SK-N-SH treated with all-trans-retinoic acid at 6 μM for 48 hours (cell line): Measurements from ENCODE around the gene SUPT3H.

Experiments used
- ATAC-seq: fragments of 200-7000 bp; cut with Tn5 transposase; 3 replicates; pipeline ENCODE4 v1.9.1; 2020; ENCODE audit warnings: mild to moderate bottlenecking, moderate library complexity
- ARNTL ChIP-seq: fragments of 450-650 bp; formaldehyde crosslinking; IDR thresholded peaks from 2 replicates; pipeline ENCODE4 v1.5.0; 2020; ENCODE audit warnings: low read depth, mild to moderate bottlenecking, moderate library complexity, borderline replicate concordance
- BACH2 ChIP-seq: fragments of 250-450 bp; sonication (Bioruptor Pico); IDR thresholded peaks from 2 replicates; pipeline ENCODE4 v1.9.0; 2021; ENCODE audit warnings: mild to moderate bottlenecking, borderline replicate concordance
- CSRNP3 ChIP-seq: fragments of 250-450 bp; sonication (Bioruptor Pico); IDR thresholded peaks from 2 replicates; pipeline ENCODE4 v1.5.1; 2021; ENCODE audit warnings: mild to moderate bottlenecking, moderate library complexity
- ESRRG ChIP-seq: fragments of 250-450 bp; sonication (Bioruptor Pico); IDR thresholded peaks from 2 replicates; pipeline ENCODE4 v1.6.1; 2021; ENCODE audit warnings: mild to moderate bottlenecking
- GLIS3 ChIP-seq: fragments of 250-450 bp; sonication (Bioruptor Pico); IDR thresholded peaks from 2 replicates; pipeline ENCODE4 v1.5.0; 2020; ENCODE audit warnings: mild to moderate bottlenecking, moderate library complexity
- ISL1 ChIP-seq: fragments of 250-450 bp; sonication (Bioruptor Pico); IDR thresholded peaks from 2 replicates; pipeline ENCODE4 v2.1.2; 2022; ENCODE audit warnings: mild to moderate bottlenecking, moderate library complexity
- OSR1 ChIP-seq: fragments of 250-450 bp; sonication (Bioruptor Pico); IDR thresholded peaks from 2 replicates; pipeline ENCODE4 v1.8.0; 2022; ENCODE audit warnings: moderate library complexity, mild to moderate bottlenecking, inconsistent platforms
- PPARA ChIP-seq: fragments of 250-450 bp; sonication (Bioruptor Pico); IDR thresholded peaks from 2 replicates; pipeline ENCODE4 v1.5.0; 2020; ENCODE audit warnings: mild to moderate bottlenecking, borderline replicate concordance
- RARB ChIP-seq: fragments of 250-450 bp; sonication (Bioruptor Pico); IDR thresholded peaks from 2 replicates; pipeline ENCODE4 v1.8.0; 2021; ENCODE audit warnings: mild to moderate bottlenecking, moderate library complexity
- SNAI2 ChIP-seq: fragments of 250-450 bp; sonication (Bioruptor Pico); IDR thresholded peaks from 2 replicates; pipeline ENCODE4 v1.5.0; 2020; ENCODE audit warnings: mild to moderate bottlenecking, moderate library complexity
- TCF4 ChIP-seq: fragments of 250-450 bp; sonication (Bioruptor Pico); IDR thresholded peaks from 2 replicates; pipeline ENCODE4 v1.8.0; 2021; ENCODE audit warnings: mild to moderate bottlenecking, moderate library complexity, borderline replicate concordance
- TOX ChIP-seq: fragments of 250-450 bp; sonication (Bioruptor Pico); IDR thresholded peaks from 2 replicates; pipeline ENCODE4 v1.8.0; 2021; ENCODE audit warnings: mild to moderate bottlenecking, moderate library complexity, borderline replicate concordance
- ZFP3 ChIP-seq: fragments of 250-450 bp; sonication (Bioruptor Pico); IDR thresholded peaks from 2 replicates; pipeline ENCODE4 v1.5.0; 2020; ENCODE audit warnings: mild to moderate bottlenecking, moderate library complexity
- ZFP30 ChIP-seq: fragments of 450-650 bp; formaldehyde crosslinking; IDR thresholded peaks from 2 replicates; pipeline ENCODE4 v1.5.0; 2022; ENCODE audit warnings: mild to moderate bottlenecking, moderate library complexity
- ZNF565 ChIP-seq: fragments of 450-650 bp; formaldehyde crosslinking; conservative IDR thresholded peaks from 2 replicates; pipeline ENCODE4 v1.5.0; 2020; ENCODE audit warnings: low read depth, mild to moderate bottlenecking, moderate library complexity
- ZNF70 ChIP-seq: fragments of 450-650 bp; formaldehyde crosslinking; IDR thresholded peaks from 2 replicates; pipeline ENCODE4 v1.5.0; 2020; ENCODE audit warnings: mild to moderate bottlenecking, moderate library complexity
- ZNF8 ChIP-seq: fragments of 450-650 bp; formaldehyde crosslinking; IDR thresholded peaks from 2 replicates; pipeline ENCODE4 v1.5.0; 2020; ENCODE audit warnings: mild to moderate bottlenecking, moderate library complexity
- TF ChIP-seq, protein P1 (sequence below): fragments of 250-450 bp; sonication (Bioruptor Pico); IDR thresholded peaks from 2 replicates; pipeline ENCODE4 v1.8.0; 2020; ENCODE audit warnings: mild to moderate bottlenecking, moderate library complexity, borderline replicate concordance
- TF ChIP-seq, protein P2 (sequence below): fragments of 250-450 bp; sonication (Bioruptor Pico); IDR thresholded peaks from 2 replicates; pipeline ENCODE4 v1.5.1; 2020; ENCODE audit warnings: low read depth, mild to moderate bottlenecking, moderate library complexity
- TF ChIP-seq, protein P3 (sequence below): fragments of 250-450 bp; sonication (Bioruptor Pico); IDR thresholded peaks from 2 replicates; pipeline ENCODE4 v1.5.0; 2020; ENCODE audit warnings: mild to moderate bottlenecking, moderate library complexity
- TF ChIP-seq, protein P4 (sequence below): fragments of 250-450 bp; sonication (Bioruptor Pico); IDR thresholded peaks from 2 replicates; pipeline ENCODE4 v1.8.0; 2021; ENCODE audit warnings: low read depth, mild to moderate bottlenecking, moderate library complexity, borderline replicate concordance

Gene SUPT3H

DNA sequence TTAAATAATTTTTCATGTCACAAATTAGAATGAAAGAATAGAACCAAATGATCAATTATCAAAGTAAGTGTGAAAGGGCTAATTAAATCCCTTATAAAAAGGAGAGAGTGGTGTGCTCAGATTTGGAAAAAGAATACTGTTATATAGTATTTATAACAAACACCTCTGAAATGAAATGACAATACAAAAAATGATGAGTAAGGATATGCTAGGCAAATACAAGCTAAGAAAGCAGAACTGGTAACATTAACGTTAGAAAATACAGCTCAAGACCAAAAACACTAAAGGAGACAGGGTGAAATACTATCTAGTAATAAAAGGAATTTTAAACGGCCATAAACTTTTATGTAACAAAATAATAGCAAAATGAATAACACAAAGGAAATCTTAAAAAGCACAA lies 373.8 kb downstream of the SUPT3H start:
- TF ChIP-seq TOX (CRISPR knock-in tag) (no peak), GLIS3 (no peak), PPARA (CRISPR knock-in tag) (no peak), ESRRG (CRISPR knock-in tag) (no peak), BACH2 (CRISPR knock-in tag) (no peak), RARB (CRISPR knock-in tag) (no peak)
- TF ChIP-seq, protein P1, sequence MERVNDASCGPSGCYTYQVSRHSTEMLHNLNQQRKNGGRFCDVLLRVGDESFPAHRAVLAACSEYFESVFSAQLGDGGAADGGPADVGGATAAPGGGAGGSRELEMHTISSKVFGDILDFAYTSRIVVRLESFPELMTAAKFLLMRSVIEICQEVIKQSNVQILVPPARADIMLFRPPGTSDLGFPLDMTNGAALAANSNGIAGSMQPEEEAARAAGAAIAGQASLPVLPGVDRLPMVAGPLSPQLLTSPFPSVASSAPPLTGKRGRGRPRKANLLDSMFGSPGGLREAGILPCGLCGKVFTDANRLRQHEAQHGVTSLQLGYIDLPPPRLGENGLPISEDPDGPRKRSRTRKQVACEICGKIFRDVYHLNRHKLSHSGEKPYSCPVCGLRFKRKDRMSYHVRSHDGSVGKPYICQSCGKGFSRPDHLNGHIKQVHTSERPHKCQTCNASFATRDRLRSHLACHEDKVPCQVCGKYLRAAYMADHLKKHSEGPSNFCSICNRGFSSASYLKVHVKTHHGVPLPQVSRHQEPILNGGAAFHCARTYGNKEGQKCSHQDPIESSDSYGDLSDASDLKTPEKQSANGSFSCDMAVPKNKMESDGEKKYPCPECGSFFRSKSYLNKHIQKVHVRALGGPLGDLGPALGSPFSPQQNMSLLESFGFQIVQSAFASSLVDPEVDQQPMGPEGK (CRISPR knock-in tag): no peak
- no peak for ATAC-seq

DNA sequence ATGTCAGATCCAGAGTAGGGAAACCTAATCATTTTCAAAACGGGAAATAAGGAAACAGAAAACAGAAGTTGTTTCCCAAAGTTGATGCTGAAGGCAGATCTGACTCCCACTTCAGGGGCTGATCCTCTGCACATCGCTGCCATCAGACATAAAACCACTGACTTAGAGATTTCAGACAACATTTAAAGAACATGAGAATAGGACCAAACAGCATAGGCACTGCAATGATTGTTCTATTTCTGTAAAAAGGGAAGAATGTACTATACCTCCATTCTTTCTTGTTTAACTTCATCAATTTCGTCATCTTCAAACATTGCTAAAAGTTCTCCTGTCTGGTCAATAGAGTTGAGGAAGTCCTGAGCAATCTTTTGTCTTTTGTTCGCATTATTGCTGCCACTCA lies 374.3 kb downstream of the SUPT3H start:
- no peak for TF ChIP-seq SNAI2 (CRISPR knock-in tag)
- TF ChIP-seq TOX (CRISPR knock-in tag): no peak
- TF ChIP-seq, protein P2, sequence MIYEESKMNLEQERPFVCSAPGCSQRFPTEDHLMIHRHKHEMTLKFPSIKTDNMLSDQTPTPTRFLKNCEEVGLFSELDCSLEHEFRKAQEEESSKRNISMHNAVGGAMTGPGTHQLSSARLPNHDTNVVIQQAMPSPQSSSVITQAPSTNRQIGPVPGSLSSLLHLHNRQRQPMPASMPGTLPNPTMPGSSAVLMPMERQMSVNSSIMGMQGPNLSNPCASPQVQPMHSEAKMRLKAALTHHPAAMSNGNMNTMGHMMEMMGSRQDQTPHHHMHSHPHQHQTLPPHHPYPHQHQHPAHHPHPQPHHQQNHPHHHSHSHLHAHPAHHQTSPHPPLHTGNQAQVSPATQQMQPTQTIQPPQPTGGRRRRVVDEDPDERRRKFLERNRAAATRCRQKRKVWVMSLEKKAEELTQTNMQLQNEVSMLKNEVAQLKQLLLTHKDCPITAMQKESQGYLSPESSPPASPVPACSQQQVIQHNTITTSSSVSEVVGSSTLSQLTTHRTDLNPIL (CRISPR knock-in tag): no peak
- no peak for TF ChIP-seq ARNTL (CRISPR knock-in tag)
- no peak for TF ChIP-seq ZNF8 (CRISPR knock-in tag)
- TF ChIP-seq ZFP30: no peak
- no peak for TF ChIP-seq PPARA (CRISPR knock-in tag)
- TF ChIP-seq ZFP3 (CRISPR knock-in tag): no peak
- TF ChIP-seq OSR1 (CRISPR knock-in tag): no peak
- TF ChIP-seq, protein P3, sequence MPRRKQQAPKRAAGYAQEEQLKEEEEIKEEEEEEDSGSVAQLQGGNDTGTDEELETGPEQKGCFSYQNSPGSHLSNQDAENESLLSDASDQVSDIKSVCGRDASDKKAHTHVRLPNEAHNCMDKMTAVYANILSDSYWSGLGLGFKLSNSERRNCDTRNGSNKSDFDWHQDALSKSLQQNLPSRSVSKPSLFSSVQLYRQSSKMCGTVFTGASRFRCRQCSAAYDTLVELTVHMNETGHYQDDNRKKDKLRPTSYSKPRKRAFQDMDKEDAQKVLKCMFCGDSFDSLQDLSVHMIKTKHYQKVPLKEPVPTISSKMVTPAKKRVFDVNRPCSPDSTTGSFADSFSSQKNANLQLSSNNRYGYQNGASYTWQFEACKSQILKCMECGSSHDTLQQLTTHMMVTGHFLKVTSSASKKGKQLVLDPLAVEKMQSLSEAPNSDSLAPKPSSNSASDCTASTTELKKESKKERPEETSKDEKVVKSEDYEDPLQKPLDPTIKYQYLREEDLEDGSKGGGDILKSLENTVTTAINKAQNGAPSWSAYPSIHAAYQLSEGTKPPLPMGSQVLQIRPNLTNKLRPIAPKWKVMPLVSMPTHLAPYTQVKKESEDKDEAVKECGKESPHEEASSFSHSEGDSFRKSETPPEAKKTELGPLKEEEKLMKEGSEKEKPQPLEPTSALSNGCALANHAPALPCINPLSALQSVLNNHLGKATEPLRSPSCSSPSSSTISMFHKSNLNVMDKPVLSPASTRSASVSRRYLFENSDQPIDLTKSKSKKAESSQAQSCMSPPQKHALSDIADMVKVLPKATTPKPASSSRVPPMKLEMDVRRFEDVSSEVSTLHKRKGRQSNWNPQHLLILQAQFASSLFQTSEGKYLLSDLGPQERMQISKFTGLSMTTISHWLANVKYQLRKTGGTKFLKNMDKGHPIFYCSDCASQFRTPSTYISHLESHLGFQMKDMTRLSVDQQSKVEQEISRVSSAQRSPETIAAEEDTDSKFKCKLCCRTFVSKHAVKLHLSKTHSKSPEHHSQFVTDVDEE (CRISPR knock-in tag): no peak
- no peak for ATAC-seq

- ATAC-seq: no peak
- no peak for TF ChIP-seq TOX (CRISPR knock-in tag)
- TF ChIP-seq ZNF70: no peak
- TF ChIP-seq, protein P3 (CRISPR knock-in tag): no peak
- no peak for TF ChIP-seq SNAI2 (CRISPR knock-in tag)
- TF ChIP-seq ESRRG (CRISPR knock-in tag): no peak
- TF ChIP-seq, protein P4, sequence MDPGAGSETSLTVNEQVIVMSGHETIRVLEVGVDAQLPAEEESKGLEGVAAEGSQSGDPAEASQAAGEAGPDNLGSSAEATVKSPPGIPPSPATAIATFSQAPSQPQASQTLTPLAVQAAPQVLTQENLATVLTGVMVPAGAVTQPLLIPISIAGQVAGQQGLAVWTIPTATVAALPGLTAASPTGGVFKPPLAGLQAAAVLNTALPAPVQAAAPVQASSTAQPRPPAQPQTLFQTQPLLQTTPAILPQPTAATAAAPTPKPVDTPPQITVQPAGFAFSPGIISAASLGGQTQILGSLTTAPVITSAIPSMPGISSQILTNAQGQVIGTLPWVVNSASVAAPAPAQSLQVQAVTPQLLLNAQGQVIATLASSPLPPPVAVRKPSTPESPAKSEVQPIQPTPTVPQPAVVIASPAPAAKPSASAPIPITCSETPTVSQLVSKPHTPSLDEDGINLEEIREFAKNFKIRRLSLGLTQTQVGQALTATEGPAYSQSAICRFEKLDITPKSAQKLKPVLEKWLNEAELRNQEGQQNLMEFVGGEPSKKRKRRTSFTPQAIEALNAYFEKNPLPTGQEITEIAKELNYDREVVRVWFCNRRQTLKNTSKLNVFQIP (CRISPR knock-in tag): no peak
- TF ChIP-seq ISL1 (CRISPR knock-in tag): no peak
- no peak for TF ChIP-seq OSR1 (CRISPR knock-in tag)
- no peak for TF ChIP-seq BACH2 (CRISPR knock-in tag)
- TF ChIP-seq TCF4 (CRISPR knock-in tag): no peak
- TF ChIP-seq GLIS3: no peak
- TF ChIP-seq ZFP3 (CRISPR knock-in tag): no peak
- TF ChIP-seq, protein P2 (CRISPR knock-in tag): no peak
- no peak for TF ChIP-seq ZFP30
- no peak for TF ChIP-seq ZNF565 (CRISPR knock-in tag)
- TF ChIP-seq ARNTL (CRISPR knock-in tag): no peak
- no peak for TF ChIP-seq RARB (CRISPR knock-in tag)
- TF ChIP-seq CSRNP3 (CRISPR knock-in tag): no peak
These were observed 375.2 kb downstream of the SUPT3H start for GRCh38 chr6:45002390-45003105.
